HTERT RPE-1 (cell line): ENCODE results near the gene TLR2.

Source experiments
- in situ Hi-C: fragments of 300-500 bp; cut with MboI; formaldehyde crosslinking; loops from 4 replicates; pipeline ENCODE4 v1.14.3; 2020; ENCODE audit warnings: low sequenced_read_pairs

The TLR2 gene, protein sequence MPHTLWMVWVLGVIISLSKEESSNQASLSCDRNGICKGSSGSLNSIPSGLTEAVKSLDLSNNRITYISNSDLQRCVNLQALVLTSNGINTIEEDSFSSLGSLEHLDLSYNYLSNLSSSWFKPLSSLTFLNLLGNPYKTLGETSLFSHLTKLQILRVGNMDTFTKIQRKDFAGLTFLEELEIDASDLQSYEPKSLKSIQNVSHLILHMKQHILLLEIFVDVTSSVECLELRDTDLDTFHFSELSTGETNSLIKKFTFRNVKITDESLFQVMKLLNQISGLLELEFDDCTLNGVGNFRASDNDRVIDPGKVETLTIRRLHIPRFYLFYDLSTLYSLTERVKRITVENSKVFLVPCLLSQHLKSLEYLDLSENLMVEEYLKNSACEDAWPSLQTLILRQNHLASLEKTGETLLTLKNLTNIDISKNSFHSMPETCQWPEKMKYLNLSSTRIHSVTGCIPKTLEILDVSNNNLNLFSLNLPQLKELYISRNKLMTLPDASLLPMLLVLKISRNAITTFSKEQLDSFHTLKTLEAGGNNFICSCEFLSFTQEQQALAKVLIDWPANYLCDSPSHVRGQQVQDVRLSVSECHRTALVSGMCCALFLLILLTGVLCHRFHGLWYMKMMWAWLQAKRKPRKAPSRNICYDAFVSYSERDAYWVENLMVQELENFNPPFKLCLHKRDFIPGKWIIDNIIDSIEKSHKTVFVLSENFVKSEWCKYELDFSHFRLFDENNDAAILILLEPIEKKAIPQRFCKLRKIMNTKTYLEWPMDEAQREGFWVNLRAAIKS

DNA sequence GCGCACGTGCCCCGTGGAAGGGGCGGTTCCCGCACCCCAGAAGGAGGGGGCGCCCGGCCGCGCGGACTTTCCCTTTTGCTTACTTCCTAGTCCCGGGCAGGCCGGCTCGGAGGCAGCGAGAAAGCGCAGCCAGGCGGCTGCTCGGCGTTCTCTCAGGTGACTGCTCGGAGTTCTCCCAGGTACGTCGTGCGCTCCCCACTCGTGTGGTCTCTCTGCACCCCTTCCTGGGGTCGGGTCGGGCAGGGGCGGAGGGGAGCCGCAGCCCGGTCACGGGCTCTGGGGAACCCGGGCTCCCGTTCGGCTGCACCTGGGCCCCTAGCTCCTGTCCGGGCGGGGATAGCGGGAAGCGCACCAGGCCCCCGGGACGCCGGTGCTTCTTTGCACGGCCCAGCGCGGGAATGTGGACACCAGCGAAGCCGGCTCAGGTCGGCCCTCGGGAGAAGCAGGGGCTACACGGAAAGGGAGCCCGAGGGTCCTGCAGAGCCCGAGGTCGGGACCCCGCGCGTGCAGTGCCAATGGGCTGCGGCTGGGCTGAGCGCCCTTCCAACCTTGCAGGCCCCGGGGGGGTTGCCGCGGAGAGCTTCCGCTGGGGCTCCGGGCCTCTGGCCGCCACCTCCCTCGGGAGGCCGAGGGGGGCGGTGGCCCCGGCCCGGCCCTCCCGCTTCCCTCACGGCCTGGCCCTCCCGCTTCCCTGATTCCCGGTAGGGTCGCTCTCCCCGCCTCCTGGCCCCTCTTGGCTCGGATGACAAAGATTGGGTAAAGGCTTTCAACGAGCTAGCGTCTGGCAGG is at the start of gene TLR2:
Gene TLR2, plus strand, starts transcription at position 99 of the 789 bp plus-strand sequence. CDS start 18,628 bp downstream, outside the sequence.
- in situ Hi-C loops, result no loop called here

DNA sequence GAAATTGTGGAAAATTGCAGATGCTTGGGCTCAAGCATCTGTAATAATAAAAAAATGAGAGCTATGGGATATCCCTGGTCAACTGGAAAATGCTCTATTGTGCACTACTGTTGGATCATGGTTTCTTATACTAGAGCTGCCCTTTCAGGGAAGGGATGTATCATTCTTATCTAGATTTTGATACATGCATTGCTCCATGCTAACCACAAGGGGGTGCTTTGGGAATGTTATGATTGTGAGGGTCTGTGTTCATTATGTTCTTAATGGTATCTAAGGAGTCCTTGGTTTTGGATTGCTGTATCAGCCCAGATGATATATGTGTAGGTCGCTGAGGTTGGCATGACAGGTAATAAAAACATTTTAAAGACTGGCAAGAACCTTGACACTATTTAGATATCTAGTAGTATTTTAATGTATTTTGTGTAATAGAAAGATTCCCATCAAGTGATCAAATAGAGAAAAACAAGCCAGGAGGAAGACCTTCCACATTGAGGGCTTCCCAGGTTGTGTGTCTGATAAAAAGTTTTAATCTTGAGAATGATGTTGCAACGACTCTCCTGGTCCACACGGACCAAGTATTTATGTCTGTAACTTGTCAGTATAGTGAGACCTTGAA is 49.2 kb upstream of the TLR2 start:
- in situ Hi-C loops, result no loop called here

DNA sequence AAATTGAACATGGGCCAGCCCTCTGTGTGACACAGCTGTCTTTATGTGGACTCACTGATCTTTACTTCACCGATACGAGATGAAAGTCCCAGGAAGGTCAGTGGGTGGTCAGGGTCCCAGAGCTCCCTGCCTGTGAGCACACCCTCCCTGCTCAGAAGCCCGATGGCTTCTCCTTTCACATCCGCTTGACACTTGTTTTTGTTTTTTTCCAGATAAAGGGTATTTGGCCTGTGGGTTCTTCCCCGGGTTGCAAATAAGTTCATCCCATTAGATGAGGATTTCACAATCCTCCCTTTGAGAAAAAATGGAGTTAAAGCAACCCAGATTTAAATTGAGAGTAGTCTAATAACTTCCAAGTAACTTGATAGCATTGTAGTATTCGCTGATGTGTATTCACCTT is 48.2 kb upstream of the TLR2 start:
- in situ Hi-C loops, result no loop called here

DNA sequence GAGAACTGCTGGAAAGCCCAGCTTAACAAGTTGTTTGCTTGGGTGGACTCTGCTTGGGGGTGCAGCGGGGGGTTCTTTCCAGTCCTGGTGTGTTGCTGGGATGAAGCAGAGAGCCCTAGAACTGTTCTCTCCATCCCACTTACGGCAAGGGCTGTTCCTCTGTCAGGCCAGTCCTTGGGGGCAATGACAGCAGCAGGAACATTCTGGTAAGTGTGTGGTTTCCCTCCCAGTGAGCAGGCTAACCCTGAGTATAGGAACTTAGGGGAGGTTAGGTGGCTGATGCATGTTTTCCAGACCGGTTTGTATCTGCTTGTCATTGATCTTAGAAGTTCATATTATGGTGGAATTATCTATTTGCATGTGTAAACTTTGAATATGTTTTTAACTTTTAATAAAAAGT is 46.9 kb upstream of the TLR2 start:
- in situ Hi-C loops, result no loop called here

DNA sequence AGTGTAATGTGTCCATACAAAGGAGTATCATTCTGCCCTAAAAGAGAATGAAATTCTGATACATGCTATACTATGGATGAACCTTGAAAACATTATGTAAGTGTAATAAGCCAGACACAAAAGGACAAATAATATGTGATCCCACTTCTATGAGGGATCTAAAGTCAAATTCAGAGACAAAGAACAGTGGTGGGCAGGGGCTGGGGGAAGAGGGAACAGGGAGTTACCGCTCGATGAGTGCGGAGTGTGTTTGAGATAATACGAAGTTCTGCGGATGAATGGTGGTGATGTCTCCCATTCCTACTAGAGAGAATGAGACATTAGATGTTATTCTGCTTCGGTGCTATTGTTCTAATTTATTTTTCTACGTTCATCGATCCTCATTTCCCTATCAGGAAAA is 46.1 kb upstream of the TLR2 start:
- in situ Hi-C loops, result no loop called here

DNA sequence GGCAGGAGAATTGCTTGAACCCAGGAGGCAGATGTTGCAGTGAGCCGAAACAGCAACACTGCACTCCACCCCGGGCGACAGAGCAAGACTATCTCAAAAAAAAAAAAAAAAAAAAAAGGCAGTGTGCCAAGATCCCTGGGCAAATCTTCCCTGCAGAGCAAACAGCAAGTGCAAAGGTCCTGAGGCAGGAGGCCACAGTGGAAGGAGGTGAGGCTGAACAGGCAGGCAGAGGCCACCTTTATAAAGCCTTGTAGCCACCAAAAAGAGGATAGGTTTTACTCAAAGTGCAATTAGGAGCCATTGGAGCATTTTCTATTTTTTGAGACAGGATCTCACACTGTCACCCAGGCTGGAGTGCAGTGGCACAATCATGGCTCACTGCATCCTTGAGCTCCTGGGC is 45.1 kb upstream of the TLR2 start:
- in situ Hi-C loops, result no loop called here

DNA sequence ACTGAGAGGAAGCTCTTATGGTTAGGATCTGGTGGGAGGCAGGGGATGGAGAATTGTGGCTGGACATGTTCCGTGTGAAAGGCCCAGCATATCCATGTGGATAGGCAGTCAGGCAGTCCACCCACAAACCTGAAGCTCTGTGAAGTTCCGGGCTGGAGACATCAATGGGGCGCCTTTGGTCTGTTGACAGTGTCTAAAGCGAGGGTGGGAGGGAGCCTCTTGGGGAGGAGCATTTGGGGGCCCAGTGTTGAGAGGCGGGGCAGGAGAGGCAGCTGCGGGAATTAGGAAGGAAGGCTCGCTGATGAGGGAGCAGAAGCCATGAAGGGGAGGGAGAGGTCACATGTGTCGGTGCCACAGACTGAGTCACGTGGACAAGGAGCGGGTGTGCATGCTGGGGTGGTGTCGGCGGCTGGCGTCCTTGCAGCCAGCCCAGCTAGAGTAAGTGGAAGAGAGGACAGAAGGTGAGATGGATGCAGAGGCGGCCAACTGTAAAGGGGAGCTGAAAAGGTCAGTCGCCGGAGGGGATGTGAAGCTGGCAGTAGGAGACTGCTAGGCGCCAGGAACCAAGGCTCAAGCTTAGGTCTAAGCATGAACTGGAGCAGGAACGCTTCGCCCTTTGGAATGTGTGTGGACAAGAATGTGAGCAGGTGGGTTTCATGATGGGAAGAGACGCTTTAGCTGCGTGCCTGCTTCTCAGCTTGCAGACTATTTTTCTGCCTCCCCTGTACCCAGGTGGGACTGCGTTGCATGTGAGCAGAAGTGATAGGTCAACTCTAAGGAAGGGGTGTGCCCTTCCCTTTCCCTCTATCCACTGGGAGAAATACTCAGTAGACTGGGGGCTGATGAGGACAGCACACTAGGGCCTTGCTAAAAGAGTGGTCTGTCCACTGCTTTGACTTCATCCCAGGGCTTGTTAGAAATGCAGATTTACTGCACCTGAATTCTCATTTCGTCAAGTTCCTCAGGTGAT is 44.0 kb upstream of the TLR2 start:
- in situ Hi-C loops, result no loop called here

DNA sequence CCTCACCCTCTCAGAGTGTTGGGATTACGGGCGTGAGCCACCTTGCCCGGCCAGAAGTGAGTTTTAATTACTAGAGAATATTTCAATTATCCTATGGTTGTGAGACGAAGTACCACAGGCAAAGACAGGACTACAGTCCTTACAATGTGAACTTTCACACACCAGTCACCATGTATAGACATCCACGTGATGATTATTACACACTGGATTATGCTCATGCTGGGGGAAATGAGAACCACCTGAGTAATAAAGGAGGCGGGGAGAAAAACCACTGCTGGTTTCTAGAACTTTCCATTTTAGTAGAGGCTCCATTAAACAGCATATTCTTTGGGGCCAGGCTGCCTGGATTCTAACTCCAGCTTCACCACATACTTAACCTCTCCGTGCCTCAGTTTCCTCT is 42.5 kb upstream of the TLR2 start:
- in situ Hi-C loops, result no loop called here

DNA sequence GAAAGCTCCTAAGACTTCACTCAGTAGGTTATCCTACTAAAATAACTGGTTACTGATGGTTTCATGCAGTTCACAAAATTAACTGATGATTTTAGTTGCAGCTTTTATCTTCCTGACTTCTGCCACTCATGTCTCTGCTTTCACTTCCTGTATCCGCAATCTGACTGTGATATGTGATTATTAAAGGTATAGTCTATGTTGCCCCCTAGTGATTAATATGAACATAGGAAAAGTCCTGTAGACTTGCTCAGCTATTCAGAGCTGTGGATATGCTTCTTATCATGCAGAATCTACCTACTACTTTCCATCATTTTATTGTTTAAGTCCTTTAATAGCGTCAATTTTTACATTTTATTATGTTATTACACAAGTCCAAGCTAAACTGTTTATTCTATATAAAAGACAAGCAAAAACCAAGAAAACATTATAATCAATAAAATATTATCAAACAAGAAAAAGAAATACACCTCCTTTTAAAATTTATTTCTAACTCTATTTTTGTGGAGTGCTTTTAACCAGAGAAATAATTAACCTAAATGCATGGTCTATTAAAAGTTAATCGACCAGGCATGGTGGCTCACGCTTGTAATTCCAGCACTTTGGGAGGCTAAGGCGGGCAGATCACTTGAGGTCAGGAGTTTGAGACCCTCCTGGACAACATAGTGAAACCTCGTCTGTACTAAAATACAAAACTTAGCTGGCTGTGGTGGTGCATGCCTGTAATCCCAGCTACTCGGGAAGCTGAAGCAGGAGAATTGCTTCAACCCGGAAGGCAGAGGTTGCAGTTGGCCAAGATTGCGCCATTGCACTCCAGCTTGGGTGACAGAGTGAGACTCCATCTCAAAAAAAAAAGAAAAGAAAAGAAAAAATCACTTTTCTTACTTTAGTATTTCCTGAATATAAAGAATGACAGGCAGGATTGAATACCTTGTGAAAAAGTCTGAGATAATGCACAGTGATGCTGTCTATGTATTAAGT is 40.4 kb upstream of the TLR2 start:
- in situ Hi-C loops, result no loop called here

DNA sequence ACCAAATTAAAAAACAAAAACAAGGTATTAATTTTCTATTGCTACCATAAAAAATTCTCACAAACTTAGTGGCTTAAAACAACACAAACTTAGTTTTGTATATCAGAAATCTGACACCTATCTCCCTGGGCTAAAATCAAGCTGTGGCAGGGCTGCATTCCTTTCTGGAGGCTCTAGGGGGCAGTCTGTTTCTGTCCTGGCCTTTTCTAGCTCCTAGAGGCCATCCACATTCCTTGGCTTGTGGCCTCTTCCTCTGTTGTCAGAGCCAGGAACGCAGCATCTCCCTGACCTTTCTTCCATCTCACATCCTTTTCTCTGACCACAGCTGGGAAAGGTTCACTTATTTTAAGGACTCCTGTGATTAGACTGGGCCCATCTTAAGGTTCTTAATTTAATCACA is 38.9 kb upstream of the TLR2 start:
- in situ Hi-C loops, result no loop called here

DNA sequence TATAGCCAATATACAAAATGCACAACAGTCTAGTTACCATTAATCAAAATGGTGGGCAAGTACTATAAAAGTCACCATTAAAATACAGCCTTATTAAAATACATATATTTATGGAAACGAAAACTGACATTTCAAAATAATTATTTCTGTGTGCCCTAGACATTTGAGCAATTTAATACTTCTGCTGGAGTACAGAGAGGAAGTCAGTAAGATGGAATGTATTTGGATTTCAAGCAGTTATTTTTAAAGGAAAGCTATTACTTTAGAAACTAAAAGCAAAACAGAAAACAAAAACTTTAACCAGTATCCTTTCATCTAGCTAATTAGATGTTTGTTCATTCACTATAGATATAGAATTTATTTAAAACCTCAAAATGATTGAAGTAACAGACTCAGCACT is 37.8 kb upstream of the TLR2 start:
- in situ Hi-C loops, result no loop called here

DNA sequence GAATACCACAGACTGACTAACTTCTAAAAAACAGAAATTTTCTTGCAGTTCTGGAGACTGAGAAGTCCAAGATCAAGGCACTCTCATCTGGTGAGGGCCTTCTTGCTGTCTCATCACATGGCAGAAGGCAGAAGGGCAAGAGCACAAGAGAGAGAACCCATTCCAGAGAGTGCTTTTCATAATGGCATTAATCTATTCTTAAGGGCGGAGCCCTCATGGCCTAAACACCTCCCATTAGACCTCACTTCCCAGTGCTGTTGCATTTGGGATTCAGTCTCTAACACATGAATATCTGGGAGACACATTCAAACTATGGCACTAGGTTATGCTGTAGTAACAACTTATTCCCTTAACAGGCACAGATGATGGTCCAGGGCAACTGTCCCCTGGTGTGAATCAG is 37.1 kb upstream of the TLR2 start:
- in situ Hi-C loops, result no loop called here

DNA sequence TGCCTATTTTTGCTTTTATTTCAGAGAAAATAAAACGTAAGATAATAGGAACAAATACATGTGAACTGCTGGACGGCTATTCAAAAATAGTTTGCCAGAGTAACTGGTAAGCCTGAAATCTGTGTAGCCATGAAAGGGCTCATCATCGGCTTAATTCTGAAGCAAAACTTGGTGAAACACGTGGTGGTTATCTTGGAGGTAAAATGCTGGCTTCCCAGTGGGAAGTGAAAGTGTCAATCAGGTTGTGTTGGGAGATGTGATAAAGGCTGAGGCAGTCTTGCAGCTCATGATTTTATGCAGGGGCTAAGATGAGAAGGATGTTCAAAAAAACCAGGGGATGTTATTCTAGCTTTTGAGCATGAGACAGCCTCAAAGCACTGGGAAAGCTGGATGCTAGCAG is 36.1 kb upstream of the TLR2 start:
- in situ Hi-C loops, result no loop called here

DNA sequence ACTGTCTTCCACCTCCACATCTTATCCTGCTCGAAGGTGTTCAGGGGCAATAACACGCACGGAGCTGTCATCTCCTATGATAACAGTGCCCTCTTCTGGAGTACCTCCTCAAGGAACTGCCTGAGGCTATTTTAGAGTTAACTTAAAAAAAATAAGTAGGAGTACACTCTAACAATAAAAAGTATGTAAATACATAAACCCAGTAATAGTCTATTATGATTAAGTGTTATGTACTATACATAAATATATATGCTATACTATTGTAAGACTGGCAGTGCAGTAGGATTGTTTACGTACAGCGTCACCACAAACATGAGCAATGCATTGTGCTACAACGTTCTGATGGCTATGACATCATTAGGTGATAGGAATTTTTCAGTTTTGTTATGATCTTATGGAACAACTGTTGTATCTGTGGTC is 34.5 kb upstream of the TLR2 start:
- in situ Hi-C loops, result no loop called here

DNA sequence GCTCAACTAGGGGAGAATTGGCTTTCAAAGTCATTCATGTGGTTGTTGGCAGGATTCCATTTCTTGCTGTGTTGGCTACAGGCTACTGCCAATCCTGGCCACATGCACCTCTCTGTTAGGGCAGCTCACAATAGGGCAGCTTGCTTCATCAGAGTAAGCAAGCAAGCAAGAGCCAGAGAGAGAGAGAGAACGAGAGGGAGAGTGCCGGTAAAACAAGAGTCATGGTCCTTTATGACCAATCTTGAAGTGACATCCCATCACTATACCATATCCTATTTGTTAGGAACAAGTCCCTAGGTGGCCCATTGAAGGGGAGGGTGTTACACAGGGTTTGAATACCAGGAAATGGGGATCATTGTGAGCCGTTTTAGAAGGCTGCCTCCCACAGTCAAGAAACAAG is 33.0 kb upstream of the TLR2 start:
- in situ Hi-C loops, result no loop called here

DNA sequence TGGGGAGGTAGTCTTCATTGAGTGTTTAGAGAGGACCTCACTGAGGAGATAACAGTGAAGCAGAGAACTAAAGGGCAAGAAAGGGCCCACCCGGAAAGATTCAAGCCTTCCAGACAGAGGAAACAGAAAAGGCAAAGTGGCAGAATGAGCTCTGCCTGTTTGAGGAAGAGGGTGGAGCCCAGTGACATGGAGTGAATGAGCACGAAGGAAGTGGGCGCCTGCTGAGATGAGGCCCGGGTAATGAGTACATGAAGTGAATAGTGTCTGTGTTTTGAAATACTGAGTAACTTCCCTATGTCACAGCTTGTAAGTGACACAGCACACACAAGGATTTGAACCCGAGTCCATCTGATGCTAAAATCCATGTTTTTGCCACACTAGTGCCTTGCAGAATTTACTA is 32.5 kb upstream of the TLR2 start:
- in situ Hi-C loops, result no loop called here

DNA sequence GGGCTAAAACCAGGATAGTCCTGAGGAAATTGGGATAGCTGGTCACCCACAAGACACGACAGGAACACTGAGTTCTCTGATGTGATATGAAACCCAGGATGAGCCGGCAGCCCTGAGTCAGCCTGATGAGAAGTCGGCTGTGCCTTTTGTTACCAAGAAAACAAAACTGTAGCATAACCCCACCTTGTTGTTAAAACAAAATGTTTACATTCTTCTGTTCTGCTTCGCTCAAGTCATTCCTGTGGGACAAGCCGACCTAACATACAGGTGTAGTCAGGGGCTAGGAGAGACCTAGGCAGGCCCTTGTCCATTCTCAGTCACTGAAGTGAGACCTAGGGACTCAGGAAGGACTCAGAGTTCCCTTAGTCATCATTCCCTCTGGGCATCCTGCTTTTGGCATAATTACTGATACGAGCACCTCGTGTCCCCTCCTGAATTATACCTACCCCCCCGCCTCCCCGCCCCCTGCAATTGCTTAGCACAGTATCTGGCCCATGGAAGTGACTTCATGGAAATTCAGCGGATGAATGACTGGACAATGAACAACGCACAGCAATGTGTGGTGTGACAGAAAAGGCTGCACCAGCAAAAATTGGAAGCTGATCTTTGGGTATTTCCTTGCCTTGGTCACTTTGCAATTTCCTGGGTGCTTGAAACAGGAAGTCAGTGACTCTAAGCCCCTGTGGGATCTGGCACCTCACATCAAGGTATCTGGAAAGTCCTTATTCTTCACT is 31.9 kb upstream of the TLR2 start:
- in situ Hi-C loops, result no loop called here

DNA sequence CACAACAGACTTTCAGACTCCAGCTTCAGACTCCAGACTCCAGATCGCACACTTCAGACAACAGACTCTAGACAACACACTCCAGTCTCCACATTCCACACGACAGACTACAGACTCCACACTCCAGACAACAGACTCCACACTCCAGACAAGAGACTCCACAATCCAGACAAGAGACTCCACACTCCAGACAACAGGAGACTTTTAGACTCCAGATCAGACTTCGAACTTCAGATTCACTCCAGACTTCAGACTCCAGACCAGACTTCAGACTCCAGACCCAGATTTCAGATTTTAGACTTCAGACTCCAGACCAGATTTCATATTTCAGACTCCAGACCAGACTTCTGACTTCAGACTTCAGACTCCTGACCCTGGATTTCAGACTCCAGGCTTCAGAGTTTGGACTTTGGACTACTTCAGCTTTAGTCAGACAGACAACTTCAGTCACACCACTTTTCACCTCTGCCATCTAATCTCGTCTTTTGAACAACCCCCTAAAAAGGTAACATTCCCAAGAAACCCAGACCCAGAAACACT is 29.0 kb upstream of the TLR2 start:
- in situ Hi-C loops, result no loop called here
